HCT116 (cell line): ENCODE results near the gene METTL1. TPM values are rescaled to one million over a fixed set of nuclear protein-coding genes. Genes with fewer than 3 reads are reported as not detected.

ENCODE experiments used
- ATAC-seq: fragments of 200-7000 bp; cut with Tn5 transposase; 2 replicates; pipeline ENCODE4 v1.9.1; 2020; ENCODE audit warnings: mild to moderate bottlenecking, moderate library complexity
- BruUV-seq: library from RNA; stranded (reverse); fragments of 400-500 nt; replicated peaks from 2 replicates; lab custom pipeline; 2021; lab: Mats Ljungman, UMichigan
- CTCF ChIA-PET: fragments of 300-600 bp; sonication (Branson Sonifier 250); formaldehyde crosslinking; loops from one replicate; lab custom pipeline; 2021; ENCODE audit warnings: antibody characterized with exemption; lab: Charles Lee
- POLR2A ChIA-PET: fragments of 300-600, 350-600 bp; sonication (Branson Sonifier 250); formaldehyde crosslinking; loops from one replicate; lab custom pipeline; 2021; ENCODE audit warnings: antibody characterized with exemption; lab: Charles Lee
- RAD21 ChIA-PET, 2 experiments: fragments of 300-600 bp; sonication (Branson Sonifier 250); formaldehyde crosslinking; loops; one replicate each; lab custom pipeline; 2023; ENCODE audit warnings: low total read pairs in 2 of 2; ENCODE audit not compliant: uncharacterized antibody in 2 of 2, unreplicated experiment in 2 of 2, low non-redundant PET in 1 of 2; lab: Charles Lee
- DNase-seq: peaks from one replicate; pipeline ENCODE4 v3.0.0-alpha.2; 2010; ENCODE audit warnings: low read depth, low spot score
- H2AFZ ChIP-seq: fragments of 200-600 bp; shearing (Covaris generic), sonication (generic); 2 replicates; pipeline ENCODE4 v1.6.1; 2017; ENCODE audit warnings: low read depth, mixed run types, mixed read lengths, antibody characterized with exemption, low read length; ENCODE audit not compliant: poor library complexity, severe bottlenecking
- H3K27ac ChIP-seq: 2 replicates; pipeline ENCODE4 v1.5.1; 2012; ENCODE audit warnings: low read depth, low read length
- H3K27me3 ChIP-seq: fragments of 200-600 bp; sonication (generic); 2 replicates; pipeline ENCODE4 v1.6.1; 2016; ENCODE audit warnings: mixed run types, low read length, mixed read lengths; ENCODE audit not compliant: insufficient read depth
- H3K36me3 ChIP-seq, 2 experiments: fragments of 200-500 bp in 1 of 2; fragments of 200-600 bp in 1 of 2; sonication (Bioruptor generic) in 1 of 2; sonication (generic) in 1 of 2; 2 replicates each; pipeline versions ENCODE4 v1.5.1 to v1.6.1; 2014 to 2016; ENCODE audit warnings: low read length in 2 of 2, inconsistent platforms in 1 of 2, mixed read lengths in 1 of 2, mixed run types in 1 of 2; ENCODE audit not compliant: insufficient read depth in 2 of 2, control insufficient read depth in 1 of 2
- H3K4me1 ChIP-seq, 2 experiments: fragments of 200-600 bp in 1 of 2; sonication (generic) in 1 of 2; 2 replicates each; pipeline versions ENCODE4 v1.5.1 to v1.6.1; 2012 to 2017; ENCODE audit warnings: low read length in 2 of 2, inconsistent platforms in 1 of 2, mild to moderate bottlenecking in 1 of 2, mixed read lengths in 1 of 2, mixed run types in 1 of 2, moderate library complexity in 1 of 2; ENCODE audit not compliant: insufficient read depth in 2 of 2, control insufficient read depth in 1 of 2
- H3K4me2 ChIP-seq: fragments of 200-600 bp; sonication (generic); 2 replicates; pipeline ENCODE4 v1.6.1; 2017; ENCODE audit warnings: mixed run types, low read length, mixed read lengths
- H3K4me3 ChIP-seq, 2 experiments: fragments of 200-600 bp in 1 of 2; sonication (generic) in 1 of 2; replicated peaks in 1 of 2; 2 replicates each; pipeline ENCODE4 v1.5.1; 2011 to 2016; ENCODE audit warnings: low read length in 2 of 2, control low read depth in 1 of 2, low read depth in 1 of 2, mild to moderate bottlenecking in 1 of 2, mixed read lengths in 1 of 2, mixed run types in 1 of 2
- H3K79me2 ChIP-seq: fragments of 200-600 bp; sonication (generic); 2 replicates; pipeline ENCODE4 v1.6.1; 2017; ENCODE audit warnings: mild to moderate bottlenecking, mixed run types, low read length, moderate library complexity, mixed read lengths; ENCODE audit not compliant: insufficient read depth
- H3K9ac ChIP-seq: fragments of 200-600 bp; sonication (generic); 2 replicates; pipeline ENCODE4 v1.6.1; 2016; ENCODE audit warnings: low read length, mixed read lengths
- H3K9me2 ChIP-seq: fragments of 200-600 bp; sonication (generic), shearing (Covaris generic); 2 replicates; pipeline ENCODE4 v1.6.1; 2017; ENCODE audit warnings: mixed run types, mild to moderate bottlenecking, moderate library complexity; ENCODE audit not compliant: insufficient read depth
- H3K9me3 ChIP-seq, 2 experiments: fragments of 200-500 bp in 1 of 2; fragments of 200-600 bp in 1 of 2; sonication (Bioruptor generic) in 1 of 2; sonication (generic) in 1 of 2; 2 replicates each; pipeline ENCODE4 v1.6.1; 2014 to 2017; ENCODE audit warnings: low read length in 2 of 2, mixed read lengths in 2 of 2, inconsistent platforms in 1 of 2, low read depth in 1 of 2, mild to moderate bottlenecking in 1 of 2, mixed run types in 1 of 2, moderate library complexity in 1 of 2; ENCODE audit not compliant: control insufficient read depth in 1 of 2, insufficient read depth in 1 of 2
- H4K20me1 ChIP-seq: fragments of 200-600 bp; sonication (generic), shearing (Covaris generic); 2 replicates; pipeline ENCODE4 v1.6.1; 2017; ENCODE audit warnings: mixed run types, mild to moderate bottlenecking, moderate library complexity; ENCODE audit not compliant: insufficient read depth
- ATF3 ChIP-seq: IDR thresholded peaks from 2 replicates; pipeline ENCODE4 v1.6.1; 2012
- ELF1 ChIP-seq: IDR thresholded peaks from 2 replicates; pipeline ENCODE4 v1.6.1; 2012; ENCODE audit warnings: low read depth, borderline replicate concordance
- EZH2 ChIP-seq: fragments of 200-600 bp; sonication (generic); IDR thresholded peaks from 2 replicates; pipeline ENCODE4 v1.6.1; 2017; ENCODE audit warnings: antibody characterized with exemption, mixed run types
- EZH2phosphoT487 ChIP-seq: fragments of 200-600 bp; IDR thresholded peaks from 2 replicates; pipeline ENCODE4 v1.6.1; 2018; ENCODE audit warnings: antibody characterized with exemption, borderline replicate concordance
- FOSL1 ChIP-seq: IDR thresholded peaks from 2 replicates; pipeline ENCODE4 v1.6.1; 2012; ENCODE audit warnings: low read depth
- JUND ChIP-seq: IDR thresholded peaks from 2 replicates; pipeline ENCODE4 v1.6.1; 2012
- POLR2A ChIP-seq: IDR thresholded peaks from 2 replicates; pipeline ENCODE4 v1.7.0; 2011; ENCODE audit warnings: borderline replicate concordance; ENCODE audit not compliant: insufficient read depth, insufficient read length; ENCODE audit errors: extremely low read depth
- RAD21 ChIP-seq: IDR thresholded peaks from 2 replicates; pipeline ENCODE4 v1.6.1; 2012; ENCODE audit warnings: low read depth, mild to moderate bottlenecking
- REST ChIP-seq: IDR thresholded peaks from 2 replicates; pipeline ENCODE4 v1.6.1; 2012; ENCODE audit warnings: low read depth
- SIN3A ChIP-seq: IDR thresholded peaks from 2 replicates; pipeline ENCODE4 v1.6.1; 2012; ENCODE audit warnings: low read depth
- SP1 ChIP-seq: IDR thresholded peaks from 2 replicates; pipeline ENCODE4 v1.6.1; 2012; ENCODE audit warnings: low read depth
- TCF7L2 ChIP-seq: IDR thresholded peaks from 2 replicates; pipeline ENCODE4 v1.7.0; 2011; ENCODE audit warnings: borderline replicate concordance, inconsistent platforms; ENCODE audit not compliant: insufficient read depth, insufficient read length; ENCODE audit errors: extremely low read depth
- YY1 ChIP-seq: IDR thresholded peaks from 2 replicates; pipeline ENCODE4 v1.6.1; 2011; ENCODE audit warnings: low read length, low read depth, moderate library complexity, mild to moderate bottlenecking; ENCODE audit not compliant: insufficient replicate concordance; ENCODE audit errors: extremely low read depth
- ZFX ChIP-seq: fragments of 450-650 bp; IDR thresholded peaks from 2 replicates; pipeline ENCODE4 v1.6.1; 2017
- ZNF274 ChIP-seq: fragments of 200-500 bp; sonication (Bioruptor generic); IDR thresholded peaks from 2 replicates; pipeline ENCODE4 v1.6.1; 2014; ENCODE audit warnings: mild to moderate bottlenecking, low read depth, low read length, inconsistent platforms
- intact Hi-C: fragments of 100-400 bp; cut with micrococcal nuclease; formaldehyde crosslinking; loops from 2 replicates; pipeline ENCODE4 v1.10.0; 2022
- total RNA-seq: library from RNA; stranded (reverse); gene quantifications from one replicate; pipeline ENCODE4 v1.2.1, GENCODE V29; 2021; ENCODE audit not compliant: unreplicated experiment

The METTL1 gene
- total RNA-seq, 1 experiment from 2014 or later = 56.6 TPM

GRCh38 chr12:57732270-57732669 is 39.6 kb downstream of the METTL1 start:
- H3K4me1 ChIP-seq = peaks cover 0 to 2% of the 10 kb centered on the region in 2 experiments; a peak in 1 of 4 replicates
- no peaks in the 10 kb centered on the region for H3K79me2 ChIP-seq
- BruUV-seq = no TSS peak
- H3K4me2 ChIP-seq = no peak overlapping the region
- H3K9me2 ChIP-seq = no peaks in the 10 kb centered on the region
- POLR2A ChIA-PET = no interaction called here
- no peaks in the 10 kb centered on the region for H4K20me1 ChIP-seq
- CTCF ChIA-PET = no interaction called here
- H3K36me3 ChIP-seq = peaks cover 3 to 15% of the 10 kb centered on the region in 2 experiments; a peak in 3 of 4 replicates
- no peak for DNase-seq
- RAD21 ChIA-PET = no interaction called here
- ATAC-seq = no peak
- no peak overlapping the region for H2AFZ ChIP-seq
- TF ChIP-seq YY1 (no peak), EZH2phosphoT487 (no peak), SP1 (no peak), JUND (no peak), TCF7L2 (no peak), FOSL1 (no peak), ZNF274 (no peak), ELF1 (no peak), RAD21 (no peak), ATF3 (no peak), SIN3A (no peak), REST (no peak), ZFX (no peak), EZH2 (no peak), POLR2A (no peak)
- H3K27ac ChIP-seq = no peak overlapping the region
- intact Hi-C loops = no loop called here
- no peak overlapping the region for H3K9ac ChIP-seq
- H3K4me3 ChIP-seq = no peak overlapping the region
- H3K9me3 ChIP-seq = no peaks in the 10 kb centered on the region
- no peaks in the 10 kb centered on the region for H3K27me3 ChIP-seq
